ENCODE results near the gene CDK9.

- TF ChIP-seq CTCF (IDR thresholded peaks at IDR 0.05; ENCODE audit: insufficient read depth, low read length, poor library complexity, severe bottlenecking) (no peak), EZH2phosphoT487 (conservative IDR thresholded peaks at IDR 0.05; ENCODE audit: low read length) (no peak)
Measured at GRCh38 chr9:127810378-127811187, 24.7 kb downstream of the CDK9 start.

All from SU-DHL-6 (cell line).